WTC11 (cell line): ENCODE results near the gene OR5B12. TPM values are rescaled to one million over a fixed set of nuclear protein-coding genes. Genes with fewer than 3 reads are reported as not detected.

ENCODE experiments used
- ATAC-seq: fragments of 200-7000 bp; cut with Tn5 transposase; 2 replicates; pipeline ENCODE4 v1.10.0; 2021; ENCODE audit warnings: mild to moderate bottlenecking, moderate library complexity
- CTCF ChIA-PET: fragments of 300-600 bp; sonication (Branson Sonifier 250); formaldehyde crosslinking; loops from one replicate; lab custom pipeline; 2021; ENCODE audit warnings: antibody characterized with exemption; lab: Charles Lee
- POLR2A ChIA-PET: fragments of 350-600 bp; sonication (Branson Sonifier 250); formaldehyde crosslinking; loops from one replicate; lab custom pipeline; 2021; ENCODE audit warnings: antibody characterized with exemption; lab: Charles Lee
- DNase-seq: peaks from one replicate; pipeline ENCODE4 v3.0.0; 2021; ENCODE audit warnings: low spot score
- H3K27ac Mint-ChIP-seq: 2 replicates; pipeline ENCODE4 v1.8.0; 2021; ENCODE audit warnings: mixed read lengths
- H3K27me3 Mint-ChIP-seq: 2 replicates; pipeline ENCODE4 v1.8.0; 2021; ENCODE audit warnings: low read depth, mild to moderate bottlenecking, moderate library complexity, mixed read lengths
- H3K36me3 Mint-ChIP-seq: 2 replicates; pipeline ENCODE4 v1.8.0; 2021; ENCODE audit warnings: mixed read lengths
- H3K4me1 Mint-ChIP-seq: 2 replicates; pipeline ENCODE4 v1.8.0; 2022; ENCODE audit warnings: mixed read lengths
- H3K4me3 Mint-ChIP-seq: 2 replicates; pipeline ENCODE4 v1.8.0; 2021; ENCODE audit warnings: mild to moderate bottlenecking, moderate library complexity, mixed read lengths
- H3K9me3 Mint-ChIP-seq: 2 replicates; pipeline ENCODE4 v1.8.0; 2021; ENCODE audit warnings: mixed read lengths
- ELF4 ChIP-seq: sonication (generic); formaldehyde crosslinking; IDR thresholded peaks from 2 replicates; pipeline ENCODE4 v1.8.1; 2022; ENCODE audit warnings: low read depth, mild to moderate bottlenecking, moderate library complexity, missing genetic modification reagents
- FOXJ3 ChIP-seq: sonication (generic); formaldehyde crosslinking; IDR thresholded peaks from 2 replicates; pipeline ENCODE4 v1.9.0; 2021; ENCODE audit warnings: missing genetic modification reagents, mild to moderate bottlenecking, borderline replicate concordance
- GTF2I ChIP-seq: fragments of 250-450 bp; sonication (Bioruptor Pico); conservative IDR thresholded peaks from 2 replicates; pipeline ENCODE4 v1.4.0; 2021; ENCODE audit warnings: mild to moderate bottlenecking
- HMGA2 ChIP-seq: fragments of 250-450 bp; sonication (Bioruptor Pico); IDR thresholded peaks from 2 replicates; pipeline ENCODE4 v1.4.0; 2021; ENCODE audit warnings: mild to moderate bottlenecking, moderate library complexity
- KAT7 ChIP-seq: sonication (generic); formaldehyde crosslinking; IDR thresholded peaks from 2 replicates; pipeline ENCODE4 v1.8.1; 2023; ENCODE audit warnings: missing genetic modification reagents, mild to moderate bottlenecking, borderline replicate concordance
- MXD4 ChIP-seq: fragments of 250-450 bp; sonication (Bioruptor Pico); IDR thresholded peaks from 2 replicates; pipeline ENCODE4 v1.8.0; 2021; ENCODE audit warnings: mild to moderate bottlenecking, moderate library complexity, borderline replicate concordance
- TCF7 ChIP-seq: sonication (generic); formaldehyde crosslinking; IDR thresholded peaks from 2 replicates; pipeline ENCODE4 v1.8.0; 2022; ENCODE audit warnings: mild to moderate bottlenecking, low read depth, missing genetic modification reagents, moderate library complexity
- TP53 ChIP-seq: sonication (generic); formaldehyde crosslinking; IDR thresholded peaks from 2 replicates; pipeline ENCODE4 v1.8.1; 2023; ENCODE audit warnings: mild to moderate bottlenecking, missing genetic modification reagents
- ZNF416 ChIP-seq: fragments of 250-450 bp; sonication (Bioruptor Pico); IDR thresholded peaks from 2 replicates; pipeline ENCODE4 v1.9.0; 2021; ENCODE audit warnings: mild to moderate bottlenecking, inconsistent platforms
- total RNA-seq: library from RNA; stranded (reverse); gene quantifications from 3 replicates; pipeline ENCODE4 v1.2.3, GENCODE V29; 2021
- TF ChIP-seq, protein P1 (sequence below): fragments of 250-450 bp; sonication (Bioruptor Pico); IDR thresholded peaks from 2 replicates; pipeline ENCODE4 v1.9.0; 2021; ENCODE audit warnings: mild to moderate bottlenecking, borderline replicate concordance
- TF ChIP-seq, protein P2 (sequence below): sonication (generic); formaldehyde crosslinking; IDR thresholded peaks from 2 replicates; pipeline ENCODE4 v1.8.1; 2022; ENCODE audit warnings: mild to moderate bottlenecking, moderate library complexity, missing genetic modification reagents
- TF ChIP-seq, protein P3 (sequence below): sonication (generic); formaldehyde crosslinking; IDR thresholded peaks from 2 replicates; pipeline ENCODE4 v1.8.1; 2022; ENCODE audit warnings: missing genetic modification reagents, borderline replicate concordance
- TF ChIP-seq, protein P4 (sequence below): sonication (generic); formaldehyde crosslinking; IDR thresholded peaks from 2 replicates; pipeline ENCODE4 v1.8.1; 2023; ENCODE audit warnings: mild to moderate bottlenecking, missing genetic modification reagents
- TF ChIP-seq, protein P5 (sequence below): sonication (generic); formaldehyde crosslinking; IDR thresholded peaks from 2 replicates; pipeline ENCODE4 v1.8.0; 2022; ENCODE audit warnings: missing genetic modification reagents
- TF ChIP-seq, protein P6 (sequence below): sonication (generic); formaldehyde crosslinking; IDR thresholded peaks from 2 replicates; pipeline ENCODE4 v1.8.1; 2022; ENCODE audit warnings: low read depth, missing genetic modification reagents, borderline replicate concordance
- TF ChIP-seq, protein P7 (sequence below): sonication (generic); formaldehyde crosslinking; IDR thresholded peaks from 2 replicates; pipeline ENCODE4 v1.8.1; 2023; ENCODE audit warnings: mild to moderate bottlenecking, missing genetic modification reagents, moderate library complexity
- TF ChIP-seq, protein P8 (sequence below): sonication (generic); formaldehyde crosslinking; IDR thresholded peaks from 2 replicates; pipeline ENCODE4 v1.8.0; 2022; ENCODE audit warnings: mild to moderate bottlenecking, missing genetic modification reagents

Gene OR5B12
- total RNA-seq, 1 experiment from 2014 or later, result not detected

DNA sequence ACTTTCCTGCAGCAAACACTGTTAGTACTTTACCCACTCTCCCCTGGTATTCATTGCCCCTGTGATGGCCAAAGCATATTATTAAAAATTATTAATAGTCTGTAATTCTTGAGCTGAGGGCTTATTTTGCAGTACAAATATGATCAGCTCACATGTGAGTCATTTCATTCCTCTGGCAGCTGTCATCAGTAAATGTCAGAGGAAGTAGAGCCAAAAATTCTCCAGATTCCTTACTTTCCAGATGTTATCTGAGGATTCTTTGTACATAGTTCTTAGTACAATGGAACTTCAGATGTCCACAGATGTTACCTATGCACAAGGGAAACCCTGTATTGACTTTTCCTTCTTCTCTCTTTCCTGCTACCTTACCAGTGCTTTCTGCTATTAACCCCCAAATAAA is 47.8 kb downstream of the OR5B12 start:
- Mint-ChIP-seq H3K27ac (no peak overlapping the region), H3K27me3 (no peaks in the 10 kb centered on the region), H3K4me1 (0 out of 2 replicates have a peak, but pooled peaks cover 2% of the 10 kb centered on the region), H3K36me3 (peaks cover 6% of the 10 kb centered on the region; the same call in 1 of the 2 replicates), H3K9me3 (peaks cover 29% of the 10 kb centered on the region), H3K4me3 (no peak overlapping the region)
- ATAC-seq (no peak), DNase-seq (no peak)
- POLR2A ChIA-PET, result interaction anchor here (0.6 kb wide), 1 partner anchor 517 kb away, joined by 3 read pairs; no protein-coding TSS in a partner anchor
- TF ChIP-seq, protein P1, sequence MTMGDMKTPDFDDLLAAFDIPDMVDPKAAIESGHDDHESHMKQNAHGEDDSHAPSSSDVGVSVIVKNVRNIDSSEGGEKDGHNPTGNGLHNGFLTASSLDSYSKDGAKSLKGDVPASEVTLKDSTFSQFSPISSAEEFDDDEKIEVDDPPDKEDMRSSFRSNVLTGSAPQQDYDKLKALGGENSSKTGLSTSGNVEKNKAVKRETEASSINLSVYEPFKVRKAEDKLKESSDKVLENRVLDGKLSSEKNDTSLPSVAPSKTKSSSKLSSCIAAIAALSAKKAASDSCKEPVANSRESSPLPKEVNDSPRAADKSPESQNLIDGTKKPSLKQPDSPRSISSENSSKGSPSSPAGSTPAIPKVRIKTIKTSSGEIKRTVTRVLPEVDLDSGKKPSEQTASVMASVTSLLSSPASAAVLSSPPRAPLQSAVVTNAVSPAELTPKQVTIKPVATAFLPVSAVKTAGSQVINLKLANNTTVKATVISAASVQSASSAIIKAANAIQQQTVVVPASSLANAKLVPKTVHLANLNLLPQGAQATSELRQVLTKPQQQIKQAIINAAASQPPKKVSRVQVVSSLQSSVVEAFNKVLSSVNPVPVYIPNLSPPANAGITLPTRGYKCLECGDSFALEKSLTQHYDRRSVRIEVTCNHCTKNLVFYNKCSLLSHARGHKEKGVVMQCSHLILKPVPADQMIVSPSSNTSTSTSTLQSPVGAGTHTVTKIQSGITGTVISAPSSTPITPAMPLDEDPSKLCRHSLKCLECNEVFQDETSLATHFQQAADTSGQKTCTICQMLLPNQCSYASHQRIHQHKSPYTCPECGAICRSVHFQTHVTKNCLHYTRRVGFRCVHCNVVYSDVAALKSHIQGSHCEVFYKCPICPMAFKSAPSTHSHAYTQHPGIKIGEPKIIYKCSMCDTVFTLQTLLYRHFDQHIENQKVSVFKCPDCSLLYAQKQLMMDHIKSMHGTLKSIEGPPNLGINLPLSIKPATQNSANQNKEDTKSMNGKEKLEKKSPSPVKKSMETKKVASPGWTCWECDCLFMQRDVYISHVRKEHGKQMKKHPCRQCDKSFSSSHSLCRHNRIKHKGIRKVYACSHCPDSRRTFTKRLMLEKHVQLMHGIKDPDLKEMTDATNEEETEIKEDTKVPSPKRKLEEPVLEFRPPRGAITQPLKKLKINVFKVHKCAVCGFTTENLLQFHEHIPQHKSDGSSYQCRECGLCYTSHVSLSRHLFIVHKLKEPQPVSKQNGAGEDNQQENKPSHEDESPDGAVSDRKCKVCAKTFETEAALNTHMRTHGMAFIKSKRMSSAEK (CRISPR knock-in tag), result no peak
- TF ChIP-seq ELF4 (CRISPR knock-in tag) (no peak), HMGA2 (CRISPR knock-in tag) (no peak), ZNF416 (no peak), KAT7 (CRISPR knock-in tag) (no peak), GTF2I (CRISPR knock-in tag) (no peak), TCF7 (CRISPR knock-in tag) (no peak), TP53 (CRISPR knock-in tag) (no peak), FOXJ3 (CRISPR knock-in tag) (no peak), MXD4 (CRISPR knock-in tag) (no peak)
- TF ChIP-seq, protein P2, sequence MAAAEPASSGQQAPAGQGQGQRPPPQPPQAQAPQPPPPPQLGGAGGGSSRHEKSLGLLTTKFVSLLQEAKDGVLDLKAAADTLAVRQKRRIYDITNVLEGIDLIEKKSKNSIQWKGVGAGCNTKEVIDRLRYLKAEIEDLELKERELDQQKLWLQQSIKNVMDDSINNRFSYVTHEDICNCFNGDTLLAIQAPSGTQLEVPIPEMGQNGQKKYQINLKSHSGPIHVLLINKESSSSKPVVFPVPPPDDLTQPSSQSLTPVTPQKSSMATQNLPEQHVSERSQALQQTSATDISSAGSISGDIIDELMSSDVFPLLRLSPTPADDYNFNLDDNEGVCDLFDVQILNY (CRISPR knock-in tag), result no peak
- TF ChIP-seq, protein P3, sequence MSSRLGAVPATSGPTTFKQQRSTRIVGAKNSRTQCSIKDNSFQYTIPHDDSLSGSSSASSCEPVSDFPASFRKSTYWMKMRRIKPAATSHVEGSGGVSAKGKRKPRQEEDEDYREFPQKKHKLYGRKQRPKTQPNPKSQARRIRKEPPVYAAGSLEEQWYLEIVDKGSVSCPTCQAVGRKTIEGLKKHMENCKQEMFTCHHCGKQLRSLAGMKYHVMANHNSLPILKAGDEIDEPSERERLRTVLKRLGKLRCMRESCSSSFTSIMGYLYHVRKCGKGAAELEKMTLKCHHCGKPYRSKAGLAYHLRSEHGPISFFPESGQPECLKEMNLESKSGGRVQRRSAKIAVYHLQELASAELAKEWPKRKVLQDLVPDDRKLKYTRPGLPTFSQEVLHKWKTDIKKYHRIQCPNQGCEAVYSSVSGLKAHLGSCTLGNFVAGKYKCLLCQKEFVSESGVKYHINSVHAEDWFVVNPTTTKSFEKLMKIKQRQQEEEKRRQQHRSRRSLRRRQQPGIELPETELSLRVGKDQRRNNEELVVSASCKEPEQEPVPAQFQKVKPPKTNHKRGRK (CRISPR knock-in tag), result no peak
- TF ChIP-seq, protein P4, sequence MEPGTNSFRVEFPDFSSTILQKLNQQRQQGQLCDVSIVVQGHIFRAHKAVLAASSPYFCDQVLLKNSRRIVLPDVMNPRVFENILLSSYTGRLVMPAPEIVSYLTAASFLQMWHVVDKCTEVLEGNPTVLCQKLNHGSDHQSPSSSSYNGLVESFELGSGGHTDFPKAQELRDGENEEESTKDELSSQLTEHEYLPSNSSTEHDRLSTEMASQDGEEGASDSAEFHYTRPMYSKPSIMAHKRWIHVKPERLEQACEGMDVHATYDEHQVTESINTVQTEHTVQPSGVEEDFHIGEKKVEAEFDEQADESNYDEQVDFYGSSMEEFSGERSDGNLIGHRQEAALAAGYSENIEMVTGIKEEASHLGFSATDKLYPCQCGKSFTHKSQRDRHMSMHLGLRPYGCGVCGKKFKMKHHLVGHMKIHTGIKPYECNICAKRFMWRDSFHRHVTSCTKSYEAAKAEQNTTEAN (CRISPR knock-in tag), result no peak
- TF ChIP-seq, protein P5, sequence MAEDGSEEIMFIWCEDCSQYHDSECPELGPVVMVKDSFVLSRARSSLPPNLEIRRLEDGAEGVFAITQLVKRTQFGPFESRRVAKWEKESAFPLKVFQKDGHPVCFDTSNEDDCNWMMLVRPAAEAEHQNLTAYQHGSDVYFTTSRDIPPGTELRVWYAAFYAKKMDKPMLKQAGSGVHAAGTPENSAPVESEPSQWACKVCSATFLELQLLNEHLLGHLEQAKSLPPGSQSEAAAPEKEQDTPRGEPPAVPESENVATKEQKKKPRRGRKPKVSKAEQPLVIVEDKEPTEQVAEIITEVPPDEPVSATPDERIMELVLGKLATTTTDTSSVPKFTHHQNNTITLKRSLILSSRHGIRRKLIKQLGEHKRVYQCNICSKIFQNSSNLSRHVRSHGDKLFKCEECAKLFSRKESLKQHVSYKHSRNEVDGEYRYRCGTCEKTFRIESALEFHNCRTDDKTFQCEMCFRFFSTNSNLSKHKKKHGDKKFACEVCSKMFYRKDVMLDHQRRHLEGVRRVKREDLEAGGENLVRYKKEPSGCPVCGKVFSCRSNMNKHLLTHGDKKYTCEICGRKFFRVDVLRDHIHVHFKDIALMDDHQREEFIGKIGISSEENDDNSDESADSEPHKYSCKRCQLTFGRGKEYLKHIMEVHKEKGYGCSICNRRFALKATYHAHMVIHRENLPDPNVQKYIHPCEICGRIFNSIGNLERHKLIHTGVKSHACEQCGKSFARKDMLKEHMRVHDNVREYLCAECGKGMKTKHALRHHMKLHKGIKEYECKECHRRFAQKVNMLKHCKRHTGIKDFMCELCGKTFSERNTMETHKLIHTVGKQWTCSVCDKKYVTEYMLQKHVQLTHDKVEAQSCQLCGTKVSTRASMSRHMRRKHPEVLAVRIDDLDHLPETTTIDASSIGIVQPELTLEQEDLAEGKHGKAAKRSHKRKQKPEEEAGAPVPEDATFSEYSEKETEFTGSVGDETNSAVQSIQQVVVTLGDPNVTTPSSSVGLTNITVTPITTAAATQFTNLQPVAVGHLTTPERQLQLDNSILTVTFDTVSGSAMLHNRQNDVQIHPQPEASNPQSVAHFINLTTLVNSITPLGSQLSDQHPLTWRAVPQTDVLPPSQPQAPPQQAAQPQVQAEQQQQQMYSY (CRISPR knock-in tag), result no peak
- TF ChIP-seq, protein P6, sequence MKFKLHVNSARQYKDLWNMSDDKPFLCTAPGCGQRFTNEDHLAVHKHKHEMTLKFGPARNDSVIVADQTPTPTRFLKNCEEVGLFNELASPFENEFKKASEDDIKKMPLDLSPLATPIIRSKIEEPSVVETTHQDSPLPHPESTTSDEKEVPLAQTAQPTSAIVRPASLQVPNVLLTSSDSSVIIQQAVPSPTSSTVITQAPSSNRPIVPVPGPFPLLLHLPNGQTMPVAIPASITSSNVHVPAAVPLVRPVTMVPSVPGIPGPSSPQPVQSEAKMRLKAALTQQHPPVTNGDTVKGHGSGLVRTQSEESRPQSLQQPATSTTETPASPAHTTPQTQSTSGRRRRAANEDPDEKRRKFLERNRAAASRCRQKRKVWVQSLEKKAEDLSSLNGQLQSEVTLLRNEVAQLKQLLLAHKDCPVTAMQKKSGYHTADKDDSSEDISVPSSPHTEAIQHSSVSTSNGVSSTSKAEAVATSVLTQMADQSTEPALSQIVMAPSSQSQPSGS (CRISPR knock-in tag), result no peak
- TF ChIP-seq, protein P7, sequence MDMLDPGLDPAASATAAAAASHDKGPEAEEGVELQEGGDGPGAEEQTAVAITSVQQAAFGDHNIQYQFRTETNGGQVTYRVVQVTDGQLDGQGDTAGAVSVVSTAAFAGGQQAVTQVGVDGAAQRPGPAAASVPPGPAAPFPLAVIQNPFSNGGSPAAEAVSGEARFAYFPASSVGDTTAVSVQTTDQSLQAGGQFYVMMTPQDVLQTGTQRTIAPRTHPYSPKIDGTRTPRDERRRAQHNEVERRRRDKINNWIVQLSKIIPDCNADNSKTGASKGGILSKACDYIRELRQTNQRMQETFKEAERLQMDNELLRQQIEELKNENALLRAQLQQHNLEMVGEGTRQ, result no peak
- TF ChIP-seq, protein P8, sequence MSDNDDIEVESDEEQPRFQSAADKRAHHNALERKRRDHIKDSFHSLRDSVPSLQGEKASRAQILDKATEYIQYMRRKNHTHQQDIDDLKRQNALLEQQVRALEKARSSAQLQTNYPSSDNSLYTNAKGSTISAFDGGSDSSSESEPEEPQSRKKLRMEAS (CRISPR knock-in tag), result no peak
- CTCF ChIA-PET, result no interaction called here
